Neural cell (in vitro differentiated cells): ENCODE results near the gene LRP5.

Experiments used
- REST ChIP-seq: IDR thresholded peaks from 2 replicates; pipeline ENCODE4 v1.6.1; 2012; ENCODE audit warnings: borderline replicate concordance
- SMC3 ChIP-seq: fragments of 450-650 bp; conservative IDR thresholded peaks from 2 replicates; pipeline ENCODE4 v1.6.1; 2014; ENCODE audit warnings: antibody characterized with exemption, mild to moderate bottlenecking, moderate library complexity; ENCODE audit not compliant: poor library complexity
- TF ChIP-seq, protein P1 (sequence below): fragments of 450-650 bp; IDR thresholded peaks from 2 replicates; pipeline ENCODE4 v1.5.1; 2014; ENCODE audit warnings: antibody characterized with exemption, mild to moderate bottlenecking, moderate library complexity; ENCODE audit not compliant: poor library complexity, severe bottlenecking

- no peak for TF ChIP-seq SMC3
- TF ChIP-seq REST: no peak
- TF ChIP-seq, protein P1, sequence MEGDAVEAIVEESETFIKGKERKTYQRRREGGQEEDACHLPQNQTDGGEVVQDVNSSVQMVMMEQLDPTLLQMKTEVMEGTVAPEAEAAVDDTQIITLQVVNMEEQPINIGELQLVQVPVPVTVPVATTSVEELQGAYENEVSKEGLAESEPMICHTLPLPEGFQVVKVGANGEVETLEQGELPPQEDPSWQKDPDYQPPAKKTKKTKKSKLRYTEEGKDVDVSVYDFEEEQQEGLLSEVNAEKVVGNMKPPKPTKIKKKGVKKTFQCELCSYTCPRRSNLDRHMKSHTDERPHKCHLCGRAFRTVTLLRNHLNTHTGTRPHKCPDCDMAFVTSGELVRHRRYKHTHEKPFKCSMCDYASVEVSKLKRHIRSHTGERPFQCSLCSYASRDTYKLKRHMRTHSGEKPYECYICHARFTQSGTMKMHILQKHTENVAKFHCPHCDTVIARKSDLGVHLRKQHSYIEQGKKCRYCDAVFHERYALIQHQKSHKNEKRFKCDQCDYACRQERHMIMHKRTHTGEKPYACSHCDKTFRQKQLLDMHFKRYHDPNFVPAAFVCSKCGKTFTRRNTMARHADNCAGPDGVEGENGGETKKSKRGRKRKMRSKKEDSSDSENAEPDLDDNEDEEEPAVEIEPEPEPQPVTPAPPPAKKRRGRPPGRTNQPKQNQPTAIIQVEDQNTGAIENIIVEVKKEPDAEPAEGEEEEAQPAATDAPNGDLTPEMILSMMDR: no peak
Observed at GRCh38 chr11:68385128-68385527, 72.7 kb downstream of the LRP5 start.
